GM12892 (cell line): ENCODE data around the gene SORCS3.

ENCODE experiments used
- DNase-seq: peaks from one replicate; pipeline ENCODE4 v3.0.0; 2011; ENCODE audit not compliant: insufficient read length
- FAIRE-seq: peaks from 2 replicates; lab custom pipeline; 2011; peaks lifted over from hg19 to GRCh38; lab: Jason Lieb, UNC
- POLR2A ChIP-seq: IDR thresholded peaks from 2 replicates; pipeline ENCODE4 v1.6.1; 2011; ENCODE audit warnings: low read depth, low read length, control low read depth
- POLR2AphosphoS5 ChIP-seq: IDR thresholded peaks from 2 replicates; pipeline ENCODE4 v1.6.1; 2011; ENCODE audit warnings: low read depth, low read length, control low read depth
- TAF1 ChIP-seq: IDR thresholded peaks from 2 replicates; pipeline ENCODE4 v1.6.1; 2011; ENCODE audit warnings: low read depth, mild to moderate bottlenecking, control low read depth, low read length, borderline replicate concordance

The SORCS3 gene

GRCh38 chr10:104638861-104639589 lies 2.1 kb upstream of the SORCS3 start:
- FAIRE-seq = no peak
- TF ChIP-seq POLR2AphosphoS5 (no peak), POLR2A (no peak), TAF1 (no peak)

DNA sequence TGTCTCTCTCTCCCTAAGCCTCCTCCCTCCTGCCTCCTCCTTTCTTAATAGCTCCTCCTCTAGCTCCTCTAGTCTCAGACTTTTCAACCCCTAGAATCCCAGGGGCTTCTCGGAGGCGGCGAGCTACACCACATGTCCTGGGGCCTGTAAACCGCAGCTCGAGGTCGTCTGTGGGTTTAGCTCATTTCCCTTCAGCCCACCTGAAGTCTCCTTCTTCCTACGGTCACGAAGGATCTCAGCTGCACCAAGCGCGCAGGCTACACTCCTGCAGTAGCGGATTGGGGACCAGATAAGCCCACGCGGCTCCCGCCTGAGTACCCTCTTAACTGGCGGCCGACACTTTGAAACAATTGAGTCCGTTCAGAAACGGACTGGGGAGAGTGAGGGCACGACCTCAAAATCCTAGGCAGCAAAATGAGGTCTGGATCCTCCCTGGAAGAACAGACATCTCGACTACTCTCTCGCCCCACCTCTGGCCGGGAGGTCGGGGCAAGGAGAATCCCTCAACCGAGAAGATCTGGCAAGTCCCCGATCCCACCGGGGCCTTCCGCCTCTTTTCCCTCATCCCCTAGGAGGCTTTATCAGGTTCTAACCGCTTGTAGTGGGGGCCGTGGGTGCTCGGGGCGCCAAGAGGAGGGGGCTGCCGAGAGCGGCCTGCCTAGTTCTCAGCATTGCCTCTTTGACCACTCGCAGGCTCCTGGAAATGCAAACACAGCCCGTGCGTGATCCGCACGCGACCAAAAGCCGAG lies 1.3 kb upstream of the SORCS3 start:
- FAIRE-seq (no peak), DNase-seq (no peak)
- TF ChIP-seq POLR2AphosphoS5 = no peak
- TF ChIP-seq TAF1 = no peak
- no peak for TF ChIP-seq POLR2A

More at GRCh38 chr10:104638861-104639589, 2.1 kb upstream of the SORCS3 start:
- DNase-seq = no peak

DNA sequence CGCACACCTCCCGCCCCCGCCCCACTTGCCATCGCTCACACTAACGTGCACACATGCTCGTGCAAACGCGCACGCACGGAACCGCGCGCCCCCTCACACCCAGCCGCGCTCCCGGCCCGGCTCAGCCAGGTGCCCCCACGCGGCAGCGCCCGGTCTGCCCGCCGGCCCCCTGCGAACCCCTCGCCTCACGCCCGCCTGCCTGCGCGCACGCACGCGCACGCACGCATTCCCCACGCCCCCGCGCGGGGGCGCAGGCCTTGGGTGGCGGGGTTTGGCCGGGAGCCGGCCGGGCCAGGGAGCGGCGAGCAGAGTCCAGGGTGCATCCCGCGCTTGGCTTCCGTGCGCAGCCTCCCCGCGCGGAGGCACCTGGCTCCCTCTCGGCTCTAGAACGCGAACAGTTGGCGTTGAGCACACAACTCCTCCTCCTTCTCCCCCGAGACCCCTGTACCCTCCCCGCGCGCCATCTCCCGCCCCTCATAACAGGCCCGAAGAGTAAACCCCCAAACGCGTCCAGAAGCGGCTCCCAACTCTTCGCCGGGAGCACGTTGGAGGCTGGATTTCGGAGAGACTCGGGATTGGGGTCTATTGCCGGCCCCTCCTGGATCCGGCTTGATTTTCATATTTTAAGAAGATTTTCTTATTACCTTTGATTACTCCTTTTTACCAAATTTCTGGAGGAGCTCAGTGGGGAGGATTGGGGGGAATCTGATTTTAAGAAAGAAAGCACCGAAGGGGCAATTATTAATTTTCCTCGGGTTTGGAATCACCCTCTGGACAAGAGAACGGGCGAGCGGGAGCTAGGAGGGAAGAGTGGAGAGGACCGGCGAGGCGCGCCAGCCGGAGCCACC lies 527 bp upstream of the SORCS3 start:
- FAIRE-seq (no peak), DNase-seq (no peak)

GRCh38 chr10:104641937-104642657 lies 1.0 kb downstream of the SORCS3 start:
- no peak for TF ChIP-seq POLR2AphosphoS5

More for the DNA sequence above, 527 bp upstream of the SORCS3 start:
- TF ChIP-seq POLR2A (no peak), POLR2AphosphoS5 (no peak)

DNA sequence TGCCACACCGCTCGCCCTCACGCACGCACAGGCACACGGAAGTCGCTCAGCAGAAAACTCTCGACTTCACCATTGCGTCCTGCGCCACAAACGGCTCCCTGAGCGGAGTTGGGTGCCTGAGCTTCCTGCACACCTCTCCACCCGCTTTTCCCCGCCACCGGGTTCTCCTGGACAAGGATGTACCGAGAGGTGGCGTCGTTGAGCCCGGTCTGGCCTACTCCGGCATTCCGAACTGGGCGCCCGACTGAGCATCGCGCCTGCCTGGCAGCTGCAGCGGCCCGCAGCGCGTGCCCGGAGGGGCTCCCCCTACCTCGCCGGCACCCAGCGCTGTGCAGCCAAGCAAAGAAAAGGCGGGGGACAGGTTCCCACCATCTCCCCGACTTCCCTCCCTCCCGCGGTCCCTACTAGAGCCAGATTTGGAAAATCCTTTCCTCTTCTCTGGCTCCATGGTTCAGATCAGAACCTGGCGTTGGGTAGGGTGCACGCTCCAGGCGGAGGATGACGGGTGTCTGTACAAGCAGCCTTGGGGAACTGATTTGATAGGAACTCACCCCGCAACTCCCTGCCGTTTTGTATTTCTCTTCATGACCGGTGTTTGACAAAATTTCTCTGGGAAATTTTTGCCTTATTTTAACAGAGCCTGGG lies 1.7 kb downstream of the SORCS3 start:
- DNase-seq = no peak
- TF ChIP-seq TAF1 (no peak), POLR2A (no peak), POLR2AphosphoS5 (no peak)
- FAIRE-seq = no peak

More at GRCh38 chr10:104641937-104642657, 1.0 kb downstream of the SORCS3 start:
- DNase-seq = no peak
- FAIRE-seq = no peak

GRCh38 chr10:104643303-104643663 lies 2.2 kb downstream of the SORCS3 start:
- no peak for FAIRE-seq
- TF ChIP-seq POLR2A = no peak
- TF ChIP-seq POLR2AphosphoS5 = no peak
- no peak for TF ChIP-seq TAF1
- DNase-seq = no peak

DNA sequence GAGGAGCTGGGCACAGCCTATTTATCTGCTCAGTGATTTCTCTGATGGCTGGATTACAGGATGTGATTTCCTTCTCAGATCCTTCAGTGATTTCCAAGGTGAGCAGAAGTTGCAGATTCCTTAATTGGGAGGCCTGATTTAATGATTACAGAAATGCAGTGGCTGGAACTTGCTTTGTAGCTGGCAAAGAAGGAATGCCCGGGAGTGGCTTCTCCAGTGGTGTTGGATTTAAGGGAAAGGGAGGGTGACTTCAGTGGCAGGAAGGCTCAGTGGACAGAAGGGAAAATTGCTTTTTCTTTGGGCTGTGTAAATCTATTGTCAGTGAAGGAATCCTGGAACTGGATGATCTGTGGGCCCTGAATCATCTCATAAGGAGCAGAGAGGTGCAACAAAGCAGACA lies 5.1 kb downstream of the SORCS3 start:
- FAIRE-seq = no peak
- no peak for DNase-seq
- no peak for TF ChIP-seq POLR2AphosphoS5
- no peak for TF ChIP-seq TAF1
- no peak for TF ChIP-seq POLR2A

- FAIRE-seq (no peak), DNase-seq (no peak)
- TF ChIP-seq POLR2A (no peak), TAF1 (no peak), POLR2AphosphoS5 (no peak)
Observed at GRCh38 chr10:104648421-104648820, 7.3 kb downstream of the SORCS3 start.

DNA sequence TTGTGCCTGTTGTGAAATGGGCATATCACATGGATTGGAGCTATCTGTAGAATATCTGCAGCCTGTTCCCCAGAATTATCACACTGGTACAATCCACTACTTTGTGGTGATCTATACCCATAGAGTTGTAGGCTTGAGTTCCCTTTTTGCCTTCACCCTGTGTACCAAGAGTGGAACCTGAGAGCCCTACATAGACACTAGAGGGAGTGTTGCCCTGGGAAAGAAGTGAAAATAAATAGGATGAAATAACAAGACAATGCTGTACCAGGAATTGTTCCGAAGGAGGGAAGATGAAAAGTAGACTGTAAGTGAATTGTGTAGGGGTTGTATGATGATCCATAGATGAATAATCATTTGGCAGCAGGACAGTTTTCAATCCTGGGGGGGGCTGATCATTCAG lies 9.0 kb downstream of the SORCS3 start:
- TF ChIP-seq POLR2A (no peak), POLR2AphosphoS5 (no peak), TAF1 (no peak)
- DNase-seq (no peak), FAIRE-seq (no peak)

GRCh38 chr10:104650635-104651331 lies 9.7 kb downstream of the SORCS3 start:
- DNase-seq = no peak
- no peak for FAIRE-seq
- no peak for TF ChIP-seq POLR2A
- TF ChIP-seq POLR2AphosphoS5 = no peak
- no peak for TF ChIP-seq TAF1
